SIG-M5 treated with dmso at 0.1 percent for 504 hours (cell line): ENCODE measurements around the gene GNA14.
"Not testable (repeated sequence)": the region's sequence is repeated elsewhere in the genome, so short reads cannot be mapped to it uniquely, and the experiment has no call there.

ENCODE experiments used
- DNase-seq: peaks from one replicate; lab custom pipeline; 2025; ENCODE audit not compliant: unreplicated experiment; lab: John Stamatoyannopoulos, UW

The GNA14 gene

GRCh38 chr9:77497322-77498198 is 150.6 kb downstream of the GNA14 start:
- no peak for DNase-seq

- DNase-seq = no peak
Observed at GRCh38 chr9:77495834-77496671, 152.1 kb downstream of the GNA14 start.

- DNase-seq = not testable (repeated sequence)
Observed at GRCh38 chr9:77490279-77490678, 157.8 kb downstream of the GNA14 start.

GRCh38 chr9:77489405-77490163 is 158.5 kb downstream of the GNA14 start:
- not testable (repeated sequence) for DNase-seq

- DNase-seq = peak; percentile 17
Observed at GRCh38 chr9:77488439-77489126, 159.5 kb downstream of the GNA14 start.

GRCh38 chr9:77486968-77487367 is 161.2 kb downstream of the GNA14 start:
- DNase-seq = no peak

- no peak for DNase-seq
Observed at GRCh38 chr9:77486463-77486862, 161.7 kb downstream of the GNA14 start.

- no peak for DNase-seq
Observed at GRCh38 chr9:77475641-77476473, 172.3 kb downstream of the GNA14 start.

GRCh38 chr9:77474936-77475335 is 173.2 kb downstream of the GNA14 start:
- no peak for DNase-seq

GRCh38 chr9:77472646-77473045 is 175.5 kb downstream of the GNA14 start:
- no peak for DNase-seq

GRCh38 chr9:77471572-77471971 is 176.6 kb downstream of the GNA14 start:
- DNase-seq = no peak

GRCh38 chr9:77469515-77470231 is 178.4 kb downstream of the GNA14 start:
- no peak for DNase-seq

GRCh38 chr9:77464661-77465060 is 183.5 kb downstream of the GNA14 start:
- no peak for DNase-seq

- no peak for DNase-seq
Observed at GRCh38 chr9:77463151-77463550, 185.0 kb downstream of the GNA14 start.

GRCh38 chr9:77462066-77462465 is 186.1 kb downstream of the GNA14 start:
- DNase-seq = no peak

- DNase-seq = no peak
Observed at GRCh38 chr9:77460938-77461337, 187.2 kb downstream of the GNA14 start.

GRCh38 chr9:77457916-77458592 is 190.1 kb downstream of the GNA14 start:
- DNase-seq = peak; percentile 72

- DNase-seq = peak; percentile 73
Observed at GRCh38 chr9:77456829-77457437, 191.2 kb downstream of the GNA14 start.
